Activated CD8-positive, alpha-beta T cell treated with anti-CD3 and anti-CD28 coated beads for 36 hours (primary cell): ENCODE measurements around the gene TRERF1. TPM values are rescaled to one million over a fixed set of nuclear protein-coding genes. Genes with fewer than 3 reads are reported as not detected.
A peak's percentile ranks its signal among the peaks of the same experiment; 100 is the strongest.

ENCODE experiments used
- ATAC-seq: fragments of 200-7000 bp; cut with Tn5 transposase; one replicate; pipeline ENCODE4 v1.10.0; 2021; ENCODE audit warnings: mild to moderate bottlenecking, moderate library complexity
- CTCF ChIA-PET: fragments of 350-600 bp; sonication (Branson Sonifier 250); formaldehyde crosslinking; loops from one replicate; lab custom pipeline; 2021; ENCODE audit warnings: antibody characterized with exemption; lab: Charles Lee
- POLR2A ChIA-PET: fragments of 350-600 bp; sonication (Branson Sonifier 250); formaldehyde crosslinking; loops from one replicate; lab custom pipeline; 2021; ENCODE audit warnings: antibody characterized with exemption; lab: Charles Lee
- DNase-seq: peaks from one replicate; pipeline ENCODE4 v3.0.0-alpha.2; 2020
- H3K27ac Mint-ChIP-seq: one replicate; pipeline ENCODE4 v1.8.0; 2021; ENCODE audit warnings: mild to moderate bottlenecking, mixed read lengths
- H3K27me3 Mint-ChIP-seq: one replicate; pipeline ENCODE4 v1.8.0; 2021; ENCODE audit warnings: mixed read lengths
- H3K36me3 Mint-ChIP-seq: one replicate; pipeline ENCODE4 v1.8.0; 2021; ENCODE audit warnings: low read depth, mixed read lengths
- H3K4me1 Mint-ChIP-seq: one replicate; pipeline ENCODE4 v1.8.0; 2021; ENCODE audit warnings: low read depth, mixed read lengths
- H3K4me3 Mint-ChIP-seq: one replicate; pipeline ENCODE4 v1.8.0; 2021; ENCODE audit warnings: mild to moderate bottlenecking, moderate library complexity, mixed read lengths
- H3K9me3 Mint-ChIP-seq: one replicate; pipeline ENCODE4 v1.8.0; 2021; ENCODE audit warnings: mixed read lengths
- CTCF ChIP-seq: fragments of 200-600 bp; IDR thresholded peaks from one replicate; pipeline ENCODE4 v1.8.0; 2022; ENCODE audit warnings: antibody characterized with exemption, mild to moderate bottlenecking
- intact Hi-C: fragments of 100-400 bp; cut with micrococcal nuclease; formaldehyde crosslinking; loops from one replicate; pipeline ENCODE4 v1.10.0; 2022
- total RNA-seq, 2 experiments: library from RNA; stranded (reverse); gene quantifications; one replicate each; pipeline ENCODE4 v1.2.3, GENCODE V29; 2021

The TRERF1 gene
- total RNA-seq, 2 experiments from 2014 or later: 6.5 to 6.9 TPM

- H3K27ac Mint-ChIP-seq: no peak overlapping the region
- no peak overlapping the region for H3K4me3 Mint-ChIP-seq
- ChIA-PET CTCF (interaction anchor here (1.1 to 2.4 kb wide), 3 partner anchors 237 to 253 kb away, joined by 3 to 9 read pairs (median 4); no protein-coding TSS in a partner anchor), POLR2A (interaction anchor here (1.4 to 1.5 kb wide), 2 partner anchors 12 to 43 kb away, joined by 5 to 6 read pairs; no protein-coding TSS in a partner anchor)
- ATAC-seq (no peak), DNase-seq (no peak)
- peaks cover 11% of the 10 kb centered on the region for H3K36me3 Mint-ChIP-seq
- no peaks in the 10 kb centered on the region for H3K9me3 Mint-ChIP-seq
- no peaks in the 10 kb centered on the region for H3K27me3 Mint-ChIP-seq
- intact Hi-C loops: no loop called here
- peaks cover 51% of the 10 kb centered on the region for H3K4me1 Mint-ChIP-seq
- TF ChIP-seq CTCF: no peak
These were observed 156.5 kb downstream of the TRERF1 start for GRCh38 chr6:42295181-42295580.

- intact Hi-C loops: no loop called here
- H3K4me1 Mint-ChIP-seq: peaks cover 51% of the 10 kb centered on the region
- ATAC-seq (peak; percentile 69), DNase-seq (no peak)
- H3K27ac Mint-ChIP-seq: peak overlapping the region; percentile 47
- H3K27me3 Mint-ChIP-seq: no peaks in the 10 kb centered on the region
- POLR2A ChIA-PET: interaction anchor here (0.8 to 1.5 kb wide), 3 partner anchors 12 to 90 kb away, joined by 3 to 6 read pairs (median 5); no protein-coding TSS in a partner anchor
- no peak for TF ChIP-seq CTCF
- CTCF ChIA-PET: interaction anchor here (1.1 to 2.4 kb wide), 4 partner anchors 15 to 253 kb away, joined by 3 to 9 read pairs (median 6); no protein-coding TSS in a partner anchor
- H3K36me3 Mint-ChIP-seq: peaks cover 9% of the 10 kb centered on the region
- no peaks in the 10 kb centered on the region for H3K9me3 Mint-ChIP-seq
- no peak overlapping the region for H3K4me3 Mint-ChIP-seq
These were observed 157.0 kb downstream of the TRERF1 start for GRCh38 chr6:42294759-42295158.

GRCh38 chr6:42293386-42293977 lies 158.2 kb downstream of the TRERF1 start:
- no peaks in the 10 kb centered on the region for H3K9me3 Mint-ChIP-seq
- TF ChIP-seq CTCF: no peak
- no peak overlapping the region for H3K4me3 Mint-ChIP-seq
- CTCF ChIA-PET: interaction anchor here (1.1 to 2.3 kb wide), 4 partner anchors 16 to 270 kb away, joined by 3 to 8 read pairs (median 5); no protein-coding TSS in a partner anchor
- intact Hi-C loops: no loop called here
- peak overlapping the region; percentile 63 for H3K27ac Mint-ChIP-seq
- DNase-seq: no peak
- peaks cover 52% of the 10 kb centered on the region for H3K4me1 Mint-ChIP-seq
- ATAC-seq: no peak
- no peaks in the 10 kb centered on the region for H3K27me3 Mint-ChIP-seq
- POLR2A ChIA-PET: interaction anchor here (1.0 kb wide), 1 partner anchor 14 kb away, joined by 4 read pairs; no protein-coding TSS in a partner anchor
- peaks cover 8% of the 10 kb centered on the region for H3K36me3 Mint-ChIP-seq

- Mint-ChIP-seq H3K36me3 (peaks cover 13% of the 10 kb centered on the region), H3K9me3 (no peaks in the 10 kb centered on the region), H3K27ac (peak overlapping the region; percentile 50), H3K4me1 (peaks cover 58% of the 10 kb centered on the region), H3K27me3 (no peaks in the 10 kb centered on the region), H3K4me3 (no peak overlapping the region)
- no peak for TF ChIP-seq CTCF
- ATAC-seq (peak; percentile 75), DNase-seq (peak; percentile 55)
- intact Hi-C loops: no loop called here
- POLR2A ChIA-PET: interaction anchor here (1.0 kb wide), 1 partner anchor 12 kb away, joined by 4 read pairs; no protein-coding TSS in a partner anchor
- CTCF ChIA-PET: interaction anchor here (1.2 to 1.4 kb wide), 2 partner anchors 188 to 255 kb away, joined by 3 to 7 read pairs; no protein-coding TSS in a partner anchor
These were observed 159.6 kb downstream of the TRERF1 start for GRCh38 chr6:42292004-42292740.
